A673 (cell line): ENCODE measurements around the gene ANKRD18A. TPM values are rescaled to one million over a fixed set of nuclear protein-coding genes. Genes with fewer than 3 reads are reported as not detected.

Experiments
- BruUV-seq: library from RNA; stranded (reverse); fragments of 400-500 nt; replicated peaks from 2 replicates; lab custom pipeline; 2021; lab: Mats Ljungman, UMichigan
- CTCF ChIA-PET: fragments of 300-600 bp; sonication (Branson Sonifier 250); formaldehyde crosslinking; loops from one replicate; lab custom pipeline; 2022; ENCODE audit warnings: antibody characterized with exemption; lab: Charles Lee
- POLR2A ChIA-PET: fragments of 300-600 bp; sonication (Branson Sonifier 250); formaldehyde crosslinking; loops from one replicate; lab custom pipeline; 2022; ENCODE audit warnings: antibody characterized with exemption; ENCODE audit not compliant: low non-redundant PET; lab: Charles Lee
- DNase-seq: peaks from one replicate; pipeline ENCODE4 v3.0.0-alpha.2; 2015; ENCODE audit warnings: low spot score
- H3K27ac ChIP-seq: fragments of 200-600 bp; sonication (generic); 2 replicates; pipeline ENCODE4 v1.5.1; 2016; ENCODE audit warnings: mixed run types, low read depth, mild to moderate bottlenecking, mixed read lengths, antibody characterized with exemption, low read length; ENCODE audit not compliant: poor library complexity, severe bottlenecking
- H3K27me3 ChIP-seq: fragments of 200-600 bp; sonication (generic); replicated peaks from 2 replicates; pipeline ENCODE4 v1.6.1; 2017; ENCODE audit warnings: mixed run types, low read depth, mild to moderate bottlenecking, mixed read lengths, antibody characterized with exemption, low read length; ENCODE audit not compliant: insufficient read depth, poor library complexity
- H3K36me3 ChIP-seq: fragments of 200-600 bp; sonication (generic); 2 replicates; pipeline ENCODE4 v1.6.1; 2016; ENCODE audit warnings: mixed run types, mild to moderate bottlenecking, mixed read lengths, antibody characterized with exemption, low read length; ENCODE audit not compliant: insufficient read depth, poor library complexity, severe bottlenecking
- H3K4me1 ChIP-seq: fragments of 200-600 bp; sonication (generic); 2 replicates; pipeline ENCODE4 v1.6.1; 2017; ENCODE audit warnings: mixed run types, mild to moderate bottlenecking, mixed read lengths, antibody characterized with exemption, low read length; ENCODE audit not compliant: insufficient read depth, poor library complexity, severe bottlenecking
- H3K4me3 ChIP-seq: fragments of 200-600 bp; sonication (generic); 2 replicates; pipeline ENCODE4 v1.5.1; 2016; ENCODE audit warnings: low read depth, mixed run types, mild to moderate bottlenecking, mixed read lengths, low read length; ENCODE audit not compliant: poor library complexity, severe bottlenecking
- H3K9me3 ChIP-seq: fragments of 200-600 bp; sonication (generic); 2 replicates; pipeline ENCODE4 v1.6.1; 2016; ENCODE audit warnings: mixed run types, low read depth, mild to moderate bottlenecking, mixed read lengths, antibody characterized with exemption, low read length; ENCODE audit not compliant: poor library complexity, severe bottlenecking
- CTCF ChIP-seq: fragments of 300-800, 200-600 bp; sonication (generic); conservative IDR thresholded peaks from 2 replicates; pipeline ENCODE4 v1.5.1; 2017; ENCODE audit warnings: low read depth, mild to moderate bottlenecking, antibody characterized with exemption, low read length, moderate library complexity, mixed read lengths
- EZH2 ChIP-seq: fragments of 200-600 bp; sonication (generic); IDR thresholded peaks from 2 replicates; pipeline ENCODE4 v1.6.1; 2017; ENCODE audit warnings: borderline replicate concordance, low read depth, mild to moderate bottlenecking, mixed read lengths, antibody characterized with exemption, low read length; ENCODE audit not compliant: poor library complexity, severe bottlenecking
- intact Hi-C: fragments of 100-400 bp; cut with micrococcal nuclease; formaldehyde crosslinking; loops from one replicate; pipeline ENCODE4 v1.10.0; 2022; ENCODE audit not compliant: unreplicated experiment
- total RNA-seq: library from RNA; stranded (reverse); gene quantifications from 2 replicates; pipeline ENCODE4 v1.2.3, GENCODE V29; 2021

The ANKRD18A gene
- total RNA-seq, 1 experiment from 2014 or later = not detected

GRCh38 chr9:38659538-38659937, 39.1 kb upstream of the ANKRD18A start:
- CTCF ChIA-PET = no interaction called here
- no peaks in the 10 kb centered on the region for H3K4me1 ChIP-seq
- H3K27ac ChIP-seq = no peak overlapping the region
- intact Hi-C loops = loop anchor here (5.0 to 10.0 kb wide), 2 partner anchors 37 to 45 kb away; partner anchors contain the start of gene ANKRD18A
- no peak overlapping the region for H3K4me3 ChIP-seq
- no peaks in the 10 kb centered on the region for H3K36me3 ChIP-seq
- BruUV-seq = no TSS peak
- POLR2A ChIA-PET = no interaction called here
- H3K9me3 ChIP-seq = no peaks in the 10 kb centered on the region
- TF ChIP-seq EZH2 (no peak), CTCF (no peak)
- peaks cover 7% of the 10 kb centered on the region for H3K27me3 ChIP-seq
- DNase-seq = no peak

- TF ChIP-seq CTCF (no peak), EZH2 (no peak)
- Histone ChIP-seq H3K4me3 (no peak overlapping the region), H3K27ac (no peak overlapping the region), H3K27me3 (peaks cover 7% of the 10 kb centered on the region), H3K4me1 (no peaks in the 10 kb centered on the region), H3K9me3 (no peaks in the 10 kb centered on the region), H3K36me3 (no peaks in the 10 kb centered on the region)
- intact Hi-C loops = loop anchor here (5.0 to 10.0 kb wide), 2 partner anchors 35 to 48 kb away; partner anchors contain the start of gene ANKRD18A
- DNase-seq = no peak
- ChIA-PET POLR2A (no interaction called here), CTCF (no interaction called here)
- BruUV-seq = no TSS peak
Measured at GRCh38 chr9:38656896-38657295, 36.5 kb upstream of the ANKRD18A start.

DNA sequence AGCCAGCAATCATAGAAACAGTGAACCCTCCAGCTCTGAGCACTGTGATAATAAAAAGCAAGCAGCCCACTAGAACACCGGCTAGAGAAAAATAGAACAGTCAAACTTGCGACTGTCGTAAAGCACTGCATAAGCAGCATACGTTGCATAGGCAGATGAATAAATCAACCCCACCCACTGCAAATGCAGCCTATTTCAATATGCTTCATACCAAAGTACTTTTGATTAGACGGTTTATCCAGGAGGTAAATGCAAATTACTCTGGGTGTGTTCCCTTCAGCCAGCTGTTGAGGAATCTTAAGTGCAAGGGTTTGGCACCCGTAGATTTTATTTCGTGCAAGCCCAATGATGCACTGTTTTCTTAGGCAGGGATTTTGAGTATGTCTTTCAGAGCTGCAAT, 32.1 kb upstream of the ANKRD18A start:
- Histone ChIP-seq H3K9me3 (no peaks in the 10 kb centered on the region), H3K27me3 (peaks cover 7% of the 10 kb centered on the region), H3K4me3 (no peak overlapping the region), H3K36me3 (no peaks in the 10 kb centered on the region), H3K4me1 (no peaks in the 10 kb centered on the region), H3K27ac (no peak overlapping the region)
- ChIA-PET CTCF (no interaction called here), POLR2A (no interaction called here)
- DNase-seq = no peak
- intact Hi-C loops = loop anchor here (10.0 kb wide), 1 partner anchor 52 kb away; no protein-coding TSS in a partner anchor
- TF ChIP-seq CTCF (no peak), EZH2 (no peak)
- BruUV-seq = no TSS peak
